Activated CD8-positive, alpha-beta T cell treated with anti-CD3 and anti-CD28 coated beads, Interleukin-2, amount 10 ng/mL, durations not matched to agents 7 days and 5 days (primary cell): ENCODE measurements around the gene LRRC47. TPM values are rescaled to one million over a fixed set of nuclear protein-coding genes. Genes with fewer than 3 reads are reported as not detected.

Experiments
- ATAC-seq: fragments of 150-1000 bp; cut with Tn5 transposase; one replicate; pipeline ENCODE4 v1.10.0; 2021; ENCODE audit warnings: moderate library complexity
- CTCF ChIA-PET: fragments of 350-600 bp; sonication (Branson Sonifier 250); formaldehyde crosslinking; loops from one replicate; lab custom pipeline; 2021; ENCODE audit warnings: antibody characterized with exemption; lab: Charles Lee
- POLR2A ChIA-PET: fragments of 350-600 bp; sonication (Branson Sonifier 250); formaldehyde crosslinking; loops from one replicate; lab custom pipeline; 2021; ENCODE audit warnings: antibody characterized with exemption; lab: Charles Lee
- DNase-seq: peaks from one replicate; pipeline ENCODE4 v3.0.0-alpha.2; 2020
- H3K27ac Mint-ChIP-seq: one replicate; pipeline ENCODE4 v1.8.0; 2021; ENCODE audit warnings: mild to moderate bottlenecking, mixed read lengths
- H3K27me3 Mint-ChIP-seq: one replicate; pipeline ENCODE4 v1.8.0; 2021; ENCODE audit warnings: low read depth, mixed read lengths
- H3K36me3 Mint-ChIP-seq: one replicate; pipeline ENCODE4 v1.8.0; 2021; ENCODE audit warnings: low read depth, mixed read lengths
- H3K4me1 Mint-ChIP-seq: one replicate; pipeline ENCODE4 v1.8.0; 2021; ENCODE audit warnings: low read depth, mixed read lengths
- H3K4me3 Mint-ChIP-seq: one replicate; pipeline ENCODE4 v1.8.0; 2021; ENCODE audit warnings: mild to moderate bottlenecking, mixed read lengths
- H3K9me3 Mint-ChIP-seq: one replicate; pipeline ENCODE4 v1.8.0; 2022; ENCODE audit warnings: mixed read lengths; ENCODE audit not compliant: insufficient read depth
- total RNA-seq, 2 experiments: library from RNA; stranded (reverse); gene quantifications; one replicate each; pipeline ENCODE4 v1.2.3, GENCODE V29; 2021

LRRC47 gene
- total RNA-seq, 2 experiments from 2014 or later, result 36.4 to 39.5 TPM

DNA sequence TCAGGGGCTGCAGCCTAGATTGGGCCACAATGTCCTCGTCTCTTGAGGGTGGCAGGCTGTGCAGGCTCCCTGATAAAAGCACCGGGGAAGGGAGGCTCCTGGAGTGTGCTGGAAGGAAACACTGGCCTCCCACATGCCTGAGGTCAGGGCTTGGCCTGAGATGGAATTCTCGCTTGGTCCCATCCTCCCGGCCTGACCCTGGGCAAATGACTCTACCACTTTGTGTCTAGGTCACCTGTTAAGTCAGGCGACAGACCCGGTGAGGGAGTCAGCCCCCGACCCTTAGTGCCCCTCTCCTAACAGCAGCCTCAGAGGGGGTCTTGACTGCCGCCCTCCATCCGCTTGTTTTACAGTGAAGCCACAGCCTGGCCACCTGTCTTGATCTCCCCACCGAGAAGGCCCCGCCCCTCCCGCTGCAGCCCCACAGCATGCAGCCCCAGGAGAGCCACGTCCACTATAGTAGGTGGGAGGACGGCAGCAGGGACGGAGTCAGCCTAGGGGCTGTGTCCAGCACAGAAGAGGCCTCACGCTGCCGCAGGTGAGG is 21.3 kb downstream of the LRRC47 start:
- H3K27ac Mint-ChIP-seq, result no peak overlapping the region
- no peaks in the 10 kb centered on the region for H3K27me3 Mint-ChIP-seq
- DNase-seq (no peak), ATAC-seq (no peak)
- no peaks in the 10 kb centered on the region for H3K9me3 Mint-ChIP-seq
- ChIA-PET CTCF (interaction anchor here (1.0 to 2.7 kb wide), 5 partner anchors 18 to 83 kb away, joined by 3 to 13 read pairs (median 9); partner anchors contain the start of gene LRRC47), POLR2A (no interaction called here)
- H3K4me1 Mint-ChIP-seq, result peaks cover 6% of the 10 kb centered on the region
- peaks cover 8% of the 10 kb centered on the region for H3K36me3 Mint-ChIP-seq
- H3K4me3 Mint-ChIP-seq, result no peak overlapping the region

GRCh38 chr1:3774276-3774945 is 21.9 kb downstream of the LRRC47 start:
- ATAC-seq (no peak), DNase-seq (no peak)
- Mint-ChIP-seq H3K4me3 (no peak overlapping the region), H3K4me1 (peaks cover 6% of the 10 kb centered on the region), H3K9me3 (no peaks in the 10 kb centered on the region), H3K27ac (no peak overlapping the region), H3K36me3 (peaks cover 3% of the 10 kb centered on the region), H3K27me3 (no peaks in the 10 kb centered on the region)
- ChIA-PET CTCF (interaction anchor here (1.3 kb wide), 1 partner anchor 28 kb away, joined by 4 read pairs; no protein-coding TSS in a partner anchor), POLR2A (interaction anchor here (1.6 kb wide), 1 partner anchor 22 kb away, joined by 8 read pairs; the partner anchor contains the start of gene LRRC47)

DNA sequence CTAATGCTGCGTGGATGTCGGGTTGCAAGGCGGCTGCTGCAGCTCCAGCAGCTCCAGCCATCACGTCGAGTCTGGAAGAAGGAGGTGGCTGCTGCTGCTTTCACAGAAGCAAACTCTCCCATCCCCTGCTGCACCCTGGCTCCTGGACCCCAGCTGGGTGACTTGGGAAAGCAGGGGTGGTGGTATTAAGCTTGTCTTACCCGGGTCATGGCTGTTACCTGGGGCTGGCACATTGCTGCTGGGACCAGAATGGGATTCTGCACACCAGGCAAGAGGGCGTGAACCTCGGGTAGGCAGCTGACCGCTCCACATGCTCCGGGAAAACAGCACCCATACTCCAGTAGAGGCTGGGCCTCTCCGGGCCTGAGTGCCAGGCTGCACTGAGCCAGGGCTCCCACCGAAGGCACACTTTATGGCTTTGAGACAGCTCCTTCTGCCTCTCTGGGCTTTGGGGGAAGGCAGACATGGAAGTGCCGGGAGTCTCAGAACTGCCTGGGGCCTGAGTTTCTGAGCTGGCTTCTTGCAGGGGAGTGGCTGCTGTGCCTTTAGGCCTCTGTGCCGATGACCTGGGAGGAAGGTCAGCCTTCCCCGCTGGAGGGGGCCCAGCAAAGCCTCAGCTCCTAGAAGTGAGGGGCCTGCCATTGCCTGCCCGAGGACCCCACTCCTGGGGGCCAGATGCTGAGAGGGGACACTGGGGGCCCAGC is 22.6 kb downstream of the LRRC47 start:
- CTCF ChIA-PET, result interaction anchor here (1.3 kb wide), 1 partner anchor 28 kb away, joined by 4 read pairs; no protein-coding TSS in a partner anchor
- no peak for ATAC-seq
- no peaks in the 10 kb centered on the region for H3K9me3 Mint-ChIP-seq
- no peak for DNase-seq
- POLR2A ChIA-PET, result interaction anchor here (1.6 kb wide), 1 partner anchor 23 kb away, joined by 8 read pairs; the partner anchor contains the start of gene LRRC47
- no peak overlapping the region for H3K4me3 Mint-ChIP-seq
- H3K27ac Mint-ChIP-seq, result no peak overlapping the region
- H3K4me1 Mint-ChIP-seq, result peaks cover 6% of the 10 kb centered on the region
- no peaks in the 10 kb centered on the region for H3K36me3 Mint-ChIP-seq
- H3K27me3 Mint-ChIP-seq, result no peaks in the 10 kb centered on the region

DNA sequence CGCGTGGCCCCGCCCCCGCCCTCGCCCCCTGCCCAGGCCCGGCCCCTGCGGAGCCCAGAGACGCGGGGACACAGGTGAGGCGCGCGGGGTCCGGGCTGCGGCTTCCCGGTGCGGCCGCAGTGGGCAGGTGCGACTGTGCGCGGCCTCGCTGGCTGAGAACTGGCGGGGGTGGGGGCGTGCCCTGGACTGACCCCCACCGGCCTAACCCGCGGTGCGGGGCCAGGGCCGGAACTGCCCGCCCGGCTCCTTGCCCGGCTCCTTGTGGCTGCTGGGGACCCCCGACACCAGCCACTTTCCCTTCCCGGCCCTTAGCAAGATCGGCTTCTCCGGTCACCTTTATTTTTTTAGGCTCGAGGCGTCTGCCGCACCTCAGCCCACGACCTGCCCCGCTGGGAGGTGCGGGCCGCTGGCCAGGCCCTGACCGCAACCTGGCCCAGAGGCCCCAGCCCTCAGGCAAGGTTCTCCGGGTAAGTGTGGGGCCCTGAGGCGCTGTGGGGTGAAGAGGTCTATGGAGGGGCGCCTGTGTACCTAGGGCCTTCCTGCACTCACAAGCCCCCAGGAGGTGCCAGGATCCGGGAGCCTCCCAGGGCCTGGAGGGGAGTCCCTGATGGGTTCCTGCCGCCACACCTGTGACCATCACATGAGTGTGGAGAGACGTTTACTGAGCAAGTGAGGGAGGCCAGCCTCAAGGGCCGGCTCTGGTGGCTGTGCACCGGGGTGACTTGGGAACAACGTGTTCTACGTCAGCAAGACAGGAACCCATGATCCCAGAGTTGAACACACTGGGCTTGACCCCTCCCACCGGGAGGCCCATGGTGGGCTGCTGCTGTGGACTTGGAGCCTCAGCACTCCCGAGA is 23.4 kb downstream of the LRRC47 start, which contains the start of gene SMIM1:
Gene SMIM1, plus strand, starts transcription at position 35 of the 857 bp plus-strand sequence. CDS start 2,625 bp downstream, outside the sequence.
- Mint-ChIP-seq H3K36me3 (no peaks in the 10 kb centered on the region), H3K4me1 (peaks cover 6% of the 10 kb centered on the region), H3K9me3 (no peaks in the 10 kb centered on the region), H3K27me3 (no peaks in the 10 kb centered on the region), H3K27ac (no peak within 1 kb of the TSS), H3K4me3 (peak within 1 kb of the TSS; percentile 56)
- DNase-seq (no peak), ATAC-seq (no peak)
- ChIA-PET CTCF (interaction anchor here (1.3 kb wide), 1 partner anchor 29 kb away, joined by 4 read pairs; no protein-coding TSS in a partner anchor), POLR2A (interaction anchor here (1.6 kb wide), 1 partner anchor 23 kb away, joined by 8 read pairs; the partner anchor contains the start of gene LRRC47)

GRCh38 chr1:3772027-3772714 is 24.1 kb downstream of the LRRC47 start:
- Mint-ChIP-seq H3K36me3 (no peaks in the 10 kb centered on the region), H3K9me3 (no peaks in the 10 kb centered on the region), H3K27ac (no peak overlapping the region), H3K27me3 (no peaks in the 10 kb centered on the region), H3K4me3 (peak overlapping the region; percentile 56), H3K4me1 (peaks cover 6% of the 10 kb centered on the region)
- peak; percentile 83 for ATAC-seq
- ChIA-PET POLR2A (no interaction called here), CTCF (no interaction called here)
- DNase-seq, result peak; percentile 90

DNA sequence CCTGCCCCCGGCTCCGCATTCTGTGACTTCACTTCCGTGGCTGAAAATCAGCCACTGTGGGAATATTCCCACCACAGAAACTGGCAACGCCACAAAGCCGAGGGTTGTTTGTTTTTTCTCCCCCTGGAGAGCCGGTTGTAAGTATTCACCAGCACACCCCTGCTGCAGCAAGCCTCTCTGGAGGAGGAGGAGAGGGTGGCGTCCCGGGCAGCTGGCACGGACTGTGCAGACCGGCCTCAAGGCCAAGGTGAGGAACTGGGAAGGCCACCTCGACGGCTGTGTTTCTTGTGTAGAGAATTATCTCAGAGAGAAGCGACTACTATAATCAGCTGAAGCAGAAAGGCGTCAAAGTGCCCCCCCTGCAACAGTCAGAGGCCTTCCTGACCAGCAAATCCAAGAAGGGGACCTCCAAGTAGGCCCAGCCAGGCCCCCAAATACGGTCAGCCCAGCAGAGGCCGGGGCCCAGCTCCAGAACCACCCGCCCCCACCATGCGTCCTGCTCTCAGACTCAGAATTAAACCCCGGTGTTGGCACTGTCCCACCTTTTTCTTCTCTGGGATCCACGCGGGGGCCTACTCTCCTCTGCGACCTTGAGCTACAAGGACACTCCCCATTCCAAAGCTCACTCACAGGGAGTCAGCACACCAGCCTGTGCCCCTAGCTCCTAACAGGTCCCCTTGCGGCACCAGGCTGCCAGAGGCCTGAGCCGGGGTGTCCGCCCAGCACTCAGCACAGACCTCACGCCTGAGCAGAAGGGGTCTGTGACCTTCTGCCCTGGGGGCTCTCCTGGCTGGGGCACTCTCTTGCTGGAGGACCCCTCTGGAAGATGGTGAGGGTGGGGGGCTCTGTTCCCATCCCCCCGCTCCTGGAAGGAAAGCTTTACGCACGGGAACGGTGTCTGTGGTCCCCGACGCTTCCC is 24.9 kb downstream of the LRRC47 start:
- peak overlapping the region; percentile 56 for H3K4me3 Mint-ChIP-seq
- no peak overlapping the region for H3K27ac Mint-ChIP-seq
- ChIA-PET CTCF (interaction anchor here (1.4 kb wide), 1 partner anchor 30 kb away, joined by 3 read pairs; no protein-coding TSS in a partner anchor), POLR2A (no interaction called here)
- no peaks in the 10 kb centered on the region for H3K36me3 Mint-ChIP-seq
- H3K9me3 Mint-ChIP-seq, result no peaks in the 10 kb centered on the region
- ATAC-seq, result no peak
- no peak for DNase-seq
- H3K4me1 Mint-ChIP-seq, result peaks cover 6% of the 10 kb centered on the region
- H3K27me3 Mint-ChIP-seq, result no peaks in the 10 kb centered on the region

GRCh38 chr1:3770047-3770765 is 26.1 kb downstream of the LRRC47 start:
- Mint-ChIP-seq H3K4me3 (no peak overlapping the region), H3K27me3 (no peaks in the 10 kb centered on the region), H3K36me3 (no peaks in the 10 kb centered on the region), H3K27ac (no peak overlapping the region), H3K4me1 (peaks cover 6% of the 10 kb centered on the region), H3K9me3 (no peaks in the 10 kb centered on the region)
- ATAC-seq (no peak), DNase-seq (no peak)
- ChIA-PET CTCF (interaction anchor here (1.4 to 1.7 kb wide), 3 partner anchors 9 to 31 kb away, joined by 3 to 4 read pairs (median 4); no protein-coding TSS in a partner anchor), POLR2A (no interaction called here)

DNA sequence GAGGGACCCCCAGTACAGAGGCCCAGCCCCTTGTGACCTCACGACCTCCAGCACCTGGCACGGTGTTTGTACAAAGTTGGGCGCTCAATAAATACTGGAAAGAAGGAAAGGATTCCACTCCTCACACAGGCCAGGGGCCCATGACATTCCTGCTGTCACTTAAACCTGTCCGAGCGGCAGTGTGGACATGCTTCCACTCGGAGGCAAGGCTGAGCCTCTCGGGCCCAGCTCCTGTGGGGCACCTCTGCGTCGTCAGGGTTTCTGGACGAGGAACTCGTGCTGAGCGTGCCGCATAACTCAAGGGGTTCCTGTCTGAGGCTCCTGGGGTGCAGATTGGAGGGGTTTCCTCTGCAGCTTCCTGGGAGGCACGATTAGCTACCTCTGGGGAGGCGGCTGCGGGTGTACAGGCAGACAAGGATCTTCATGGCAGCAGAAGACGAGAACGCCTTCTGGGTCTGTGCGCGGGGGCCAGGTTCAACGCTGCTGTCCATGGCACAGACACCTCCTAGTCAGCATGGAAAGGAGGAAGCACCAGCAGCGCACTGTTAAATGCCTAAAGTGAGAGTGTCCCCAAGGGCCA is 27.4 kb downstream of the LRRC47 start:
- H3K36me3 Mint-ChIP-seq, result no peaks in the 10 kb centered on the region
- CTCF ChIA-PET, result interaction anchor here (1.3 to 1.7 kb wide), 3 partner anchors 8 to 33 kb away, joined by 3 to 4 read pairs (median 4); no protein-coding TSS in a partner anchor
- peaks cover 6% of the 10 kb centered on the region for H3K4me1 Mint-ChIP-seq
- no peaks in the 10 kb centered on the region for H3K27me3 Mint-ChIP-seq
- ATAC-seq (no peak), DNase-seq (no peak)
- H3K9me3 Mint-ChIP-seq, result no peaks in the 10 kb centered on the region
- POLR2A ChIA-PET, result interaction anchor here (0.8 kb wide), 1 partner anchor 27 kb away, joined by 3 read pairs; no protein-coding TSS in a partner anchor
- H3K4me3 Mint-ChIP-seq, result no peak overlapping the region
- H3K27ac Mint-ChIP-seq, result no peak overlapping the region

DNA sequence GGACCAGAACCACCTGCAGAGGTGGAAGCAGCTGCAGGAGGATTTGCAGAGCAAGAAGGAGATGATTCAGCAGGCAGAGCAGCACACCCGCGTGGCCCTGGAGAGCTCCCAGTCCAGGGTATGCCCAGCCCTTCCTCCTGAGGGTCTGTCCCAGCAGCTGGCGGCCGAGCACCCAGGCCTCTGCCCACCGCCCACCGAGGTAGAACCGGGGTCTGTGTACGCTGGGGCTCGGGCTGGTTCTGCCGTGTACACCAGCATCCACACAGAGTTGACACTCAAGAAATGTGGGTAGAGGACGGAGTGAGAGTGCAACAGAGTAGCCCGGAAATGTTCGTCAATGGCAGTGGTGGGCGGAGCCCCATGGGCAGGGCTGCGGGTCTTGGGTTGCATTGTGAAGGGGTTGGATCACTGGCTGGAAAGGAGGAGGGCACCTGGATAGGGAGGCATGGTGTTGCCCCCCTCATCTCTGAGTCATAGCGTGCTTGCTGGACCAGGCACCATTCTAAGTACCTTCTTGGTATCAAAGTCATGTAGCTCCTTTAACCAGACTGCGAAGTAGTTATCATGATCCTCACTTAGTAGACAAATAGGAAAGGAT is 28.9 kb downstream of the LRRC47 start:
- Mint-ChIP-seq H3K27me3 (no peaks in the 10 kb centered on the region), H3K4me1 (peaks cover 6% of the 10 kb centered on the region), H3K9me3 (no peaks in the 10 kb centered on the region), H3K27ac (no peak overlapping the region), H3K36me3 (no peaks in the 10 kb centered on the region), H3K4me3 (no peak overlapping the region)
- DNase-seq (no peak), ATAC-seq (no peak)
- POLR2A ChIA-PET, result no interaction called here
- CTCF ChIA-PET, result interaction anchor here (0.9 to 1.3 kb wide), 3 partner anchors 9 to 148 kb away, joined by 3 to 4 read pairs (median 3); no protein-coding TSS in a partner anchor
